Activated CD8-positive, alpha-beta memory T cell treated with anti-CD3 and anti-CD28 coated beads for 24 hours (primary cell): ENCODE results near the gene YPEL1.
A peak's percentile ranks its signal among the peaks of the same experiment; 100 is the strongest.
"Not testable (repeated sequence)": the region's sequence is repeated elsewhere in the genome, so short reads cannot be mapped to it uniquely, and the experiment has no call there.

ENCODE experiments used
- DNase-seq: peaks from one replicate; pipeline ENCODE4 v3.0.0-alpha.2; 2020

The YPEL1 gene

GRCh38 chr22:21681566-21682370 lies 53.8 kb downstream of the YPEL1 start:
- DNase-seq = no peak

DNA sequence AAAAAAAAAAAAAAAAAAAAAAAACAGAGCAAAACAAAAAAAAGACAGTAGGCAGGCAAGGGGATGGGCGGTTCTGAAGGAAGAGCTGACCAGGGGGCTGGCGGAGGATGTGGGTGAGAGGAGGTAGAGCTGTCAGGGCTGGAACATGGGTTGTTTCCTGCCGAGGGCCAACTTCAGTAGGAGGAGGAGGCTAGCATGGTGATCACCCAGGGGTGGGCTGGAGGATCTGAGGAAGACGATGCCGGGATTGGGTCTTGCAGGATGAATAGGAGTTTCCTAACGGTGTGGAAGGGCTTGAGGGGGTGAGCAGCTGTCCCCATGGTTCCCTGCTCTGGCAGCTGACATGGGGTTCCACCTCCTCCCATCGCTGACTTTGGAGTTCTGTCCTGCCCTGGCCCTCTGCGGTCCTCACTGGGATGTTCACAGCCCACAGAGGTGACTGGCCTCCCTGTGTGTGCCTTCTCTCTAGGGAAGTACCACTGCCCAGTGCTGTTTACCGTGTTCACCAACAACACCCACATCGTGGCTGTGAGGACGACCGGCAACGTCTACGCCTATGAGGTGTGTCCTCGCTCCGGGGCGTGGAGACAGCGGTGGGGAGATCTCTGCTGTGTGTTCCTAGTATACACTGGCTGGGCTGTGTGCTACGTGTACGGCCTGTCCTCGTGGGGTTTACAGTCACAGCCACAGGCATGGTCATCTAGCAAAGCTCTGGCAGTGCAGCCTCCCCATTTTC lies 54.6 kb downstream of the YPEL1 start:
- no peak for DNase-seq

- no peak for DNase-seq
Observed at GRCh38 chr22:21679383-21679782, 56.2 kb downstream of the YPEL1 start.

DNA sequence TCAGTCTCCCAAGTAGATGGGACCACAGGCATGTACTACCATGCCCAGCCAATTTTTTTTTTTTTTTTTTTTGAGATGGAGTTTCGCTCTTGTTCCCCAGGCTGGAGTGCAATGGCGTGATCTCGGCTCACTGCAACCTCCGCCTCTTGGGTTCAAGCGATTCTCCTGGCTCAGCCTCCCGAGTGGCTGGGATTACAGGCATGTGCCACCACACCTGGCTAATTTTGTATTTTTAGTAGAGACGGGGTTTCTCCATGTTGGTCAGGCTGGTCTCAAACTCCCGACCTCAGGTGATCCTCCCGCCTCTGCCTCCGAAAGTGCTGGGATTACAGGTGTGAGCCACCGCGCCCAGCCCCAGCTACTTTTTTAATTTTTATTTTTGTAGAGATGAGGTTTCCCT lies 56.8 kb downstream of the YPEL1 start:
- not testable (repeated sequence) for DNase-seq

DNA sequence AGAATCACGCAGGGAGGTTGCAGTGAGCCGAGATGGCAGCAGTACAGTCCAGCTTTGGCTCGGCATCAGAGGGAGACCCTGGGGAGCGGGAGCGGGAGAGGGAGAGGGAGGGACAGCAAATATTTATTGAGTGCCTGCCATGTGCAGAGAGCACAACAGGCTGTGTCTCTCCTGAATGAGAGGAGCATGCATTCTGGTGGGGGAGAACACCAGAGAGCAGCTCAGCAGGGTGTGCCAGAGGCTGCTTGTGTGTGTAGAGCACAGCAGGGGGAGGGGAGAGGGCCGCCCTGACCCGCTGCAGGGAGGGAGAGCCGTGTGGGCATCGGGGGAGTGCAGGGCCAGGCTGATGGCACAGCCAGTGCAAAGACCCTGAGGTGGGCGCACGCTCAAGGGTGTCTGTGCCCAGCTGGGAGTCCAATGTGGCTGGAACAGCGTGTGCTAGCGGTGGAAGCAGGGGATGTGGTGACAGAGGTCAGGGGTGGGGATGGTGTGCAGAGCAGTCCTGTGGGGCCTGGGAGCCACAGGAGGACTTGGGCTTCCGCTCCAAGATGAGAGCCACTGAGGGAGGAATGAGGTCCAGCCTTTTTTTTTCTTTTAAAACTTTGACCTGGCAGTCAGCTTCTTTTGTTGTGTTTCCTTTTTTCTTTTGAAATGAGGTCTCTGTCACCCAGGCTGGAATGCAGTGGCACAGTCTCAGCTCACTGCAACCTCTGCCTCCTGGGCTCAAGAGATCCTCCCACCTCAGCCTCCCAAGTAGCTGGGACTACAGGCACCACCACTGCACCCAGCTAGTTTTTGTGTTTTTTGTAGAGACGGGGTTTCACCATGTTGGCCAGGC lies 57.8 kb downstream of the YPEL1 start:
- no peak for DNase-seq

- no peak for DNase-seq
Observed at GRCh38 chr22:21674638-21675245, 60.9 kb downstream of the YPEL1 start.

- DNase-seq = no peak
Observed at GRCh38 chr22:21673534-21674321, 61.9 kb downstream of the YPEL1 start.

GRCh38 chr22:21672107-21672629 lies 63.4 kb downstream of the YPEL1 start:
- DNase-seq = no peak

DNA sequence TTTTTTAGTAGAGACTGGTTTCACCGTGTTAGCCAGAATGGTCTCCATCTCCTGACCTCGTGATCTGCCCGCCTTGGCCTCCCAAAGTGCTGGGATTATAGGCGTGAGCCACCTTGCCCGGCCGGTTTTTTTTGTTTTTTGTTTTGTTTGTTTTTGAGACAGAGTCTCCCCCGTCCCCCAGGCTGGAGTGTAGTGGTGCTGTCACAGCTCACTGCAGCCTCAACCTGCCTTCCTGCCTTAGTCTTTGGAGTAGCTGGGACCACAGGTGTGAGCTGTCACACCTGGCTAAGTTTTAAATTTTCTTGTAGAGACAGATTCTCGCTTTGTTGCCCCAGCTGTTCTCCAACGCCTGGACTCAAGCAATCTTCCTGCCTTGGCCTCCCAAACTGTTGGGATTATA lies 66.6 kb downstream of the YPEL1 start:
- no peak for DNase-seq

DNA sequence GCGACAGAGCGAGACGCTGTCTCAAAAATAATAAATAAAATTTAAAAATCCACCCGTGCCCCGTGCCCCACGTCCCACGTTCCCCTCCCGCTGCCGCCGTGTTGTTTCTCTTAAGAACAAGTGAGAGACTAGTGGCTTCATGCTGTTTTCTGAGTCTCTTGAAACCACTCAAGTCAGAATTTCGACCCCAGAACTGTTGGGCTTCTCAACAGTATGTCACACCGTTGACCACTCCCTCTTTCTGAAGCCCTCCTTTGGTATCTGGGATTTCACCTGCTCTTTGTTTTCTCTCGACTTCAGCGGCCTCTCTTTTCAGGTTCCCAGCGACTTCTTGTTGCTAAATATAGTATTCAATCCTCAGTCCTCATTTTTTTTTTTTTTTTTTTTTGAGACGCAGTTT lies 68.8 kb downstream of the YPEL1 start:
- DNase-seq = no peak

DNA sequence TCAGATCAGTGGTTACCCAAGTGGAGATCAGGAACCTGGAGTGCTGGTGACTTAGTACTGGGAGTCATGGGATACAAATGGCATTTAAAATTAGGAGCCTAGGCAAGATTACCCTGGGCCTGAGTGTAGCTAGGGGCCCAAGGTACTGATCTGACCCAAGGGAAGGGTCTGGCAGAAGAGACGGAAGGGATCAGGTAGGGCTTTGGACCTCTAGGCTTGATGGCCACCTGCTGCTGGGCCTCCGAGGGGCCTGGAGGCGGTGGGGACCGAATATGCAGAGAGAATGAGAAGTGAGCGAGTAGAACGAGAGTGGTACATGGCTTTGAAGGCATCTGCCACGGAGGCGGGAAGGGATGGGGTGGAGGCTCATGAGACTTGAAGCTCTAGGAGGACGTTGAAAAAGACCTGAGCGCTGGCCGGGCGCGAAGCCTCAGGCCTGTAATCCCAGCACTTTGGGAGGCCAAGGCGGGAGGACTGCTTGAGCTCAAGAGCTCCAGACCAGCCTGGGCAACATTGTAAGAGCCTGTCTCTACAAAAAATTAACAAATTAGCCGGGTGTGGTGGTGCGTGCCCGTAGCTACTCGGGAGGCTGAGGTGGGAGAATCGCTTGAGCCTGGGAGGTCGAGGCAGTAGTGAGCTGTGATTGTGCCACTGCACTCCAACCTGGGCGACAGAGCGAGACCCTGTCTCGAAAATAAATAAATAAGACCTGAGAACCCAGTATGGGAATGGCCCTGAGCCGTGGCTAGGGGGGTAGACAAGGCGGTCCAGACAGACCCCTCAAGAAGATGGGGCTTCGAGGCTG lies 70.3 kb downstream of the YPEL1 start:
- no peak for DNase-seq

DNA sequence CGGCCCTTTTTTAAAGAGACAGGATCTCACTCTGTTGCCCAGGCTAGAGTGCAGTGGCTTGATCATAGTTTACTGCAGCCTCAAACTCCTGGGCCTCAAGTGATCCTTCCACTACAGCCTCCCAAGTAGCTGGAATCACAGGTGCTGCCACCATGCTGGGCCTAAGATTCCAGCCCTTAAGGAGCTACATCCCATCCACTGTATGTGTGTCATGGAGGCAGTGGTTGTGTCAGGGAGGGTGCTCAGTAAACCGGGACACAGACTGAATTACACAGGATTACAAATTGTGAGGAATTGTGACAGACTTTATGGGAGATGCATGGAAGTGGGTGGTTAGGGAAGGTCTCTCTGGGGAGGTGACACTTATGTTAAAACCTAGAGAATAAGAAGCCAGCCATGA lies 71.9 kb downstream of the YPEL1 start:
- no peak for DNase-seq

DNA sequence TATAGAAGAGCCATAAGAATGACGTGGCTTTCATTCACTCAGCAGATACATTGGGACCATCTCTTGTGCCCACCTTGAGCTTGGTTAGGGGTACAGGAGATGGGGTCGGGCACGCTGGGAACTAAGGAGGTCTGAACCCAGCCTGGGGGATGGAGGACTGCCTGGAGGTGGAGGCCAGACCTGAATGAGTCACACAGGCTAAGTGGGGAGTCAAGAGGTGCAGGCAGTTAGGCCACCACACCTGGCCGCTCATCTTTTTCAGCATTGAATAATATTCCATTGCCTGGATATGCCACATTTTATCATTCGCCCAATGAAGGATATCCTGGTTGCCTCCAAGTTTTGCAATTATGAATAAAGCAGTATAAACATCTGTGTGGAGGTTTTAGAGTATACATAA lies 73.6 kb downstream of the YPEL1 start:
- DNase-seq = no peak

GRCh38 chr22:21660904-21661303 lies 74.7 kb downstream of the YPEL1 start:
- no peak for DNase-seq

- no peak for DNase-seq
Observed at GRCh38 chr22:21659864-21660525, 75.6 kb downstream of the YPEL1 start.

DNA sequence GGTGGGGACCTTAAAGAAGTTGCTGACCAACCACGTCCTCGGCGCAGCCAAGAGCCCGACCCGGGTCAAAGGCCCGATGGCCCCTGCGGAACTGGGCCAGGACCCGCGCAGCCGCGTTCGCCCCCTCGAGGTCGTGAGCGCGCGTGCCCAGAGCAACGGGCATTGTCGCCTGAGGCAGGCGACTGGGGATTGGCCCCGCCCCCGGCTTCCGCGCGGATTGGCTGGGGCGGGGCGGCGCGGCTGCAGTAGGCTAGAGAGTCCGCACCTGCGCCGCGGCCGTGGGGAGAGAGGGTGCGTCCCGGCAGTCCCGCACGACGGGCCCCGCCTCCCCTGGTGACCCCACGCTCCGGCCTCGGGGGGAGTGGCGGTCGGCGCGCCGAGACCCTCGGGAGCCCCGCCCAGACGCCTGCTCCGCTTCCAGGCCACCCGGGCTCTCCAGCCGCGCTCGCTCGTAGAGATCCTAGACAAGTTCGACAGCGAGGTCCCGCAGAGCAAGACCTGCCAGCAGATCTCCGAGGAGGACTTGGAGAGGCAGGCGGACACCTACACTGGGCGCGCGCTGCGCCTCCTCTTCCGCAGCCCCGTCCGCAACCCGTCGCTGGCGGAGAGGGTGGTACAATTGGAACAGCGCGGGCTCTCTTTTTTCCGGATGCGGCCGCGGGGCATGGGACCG lies 78.1 kb downstream of the YPEL1 start:
- peak; percentile 88 for DNase-seq

DNA sequence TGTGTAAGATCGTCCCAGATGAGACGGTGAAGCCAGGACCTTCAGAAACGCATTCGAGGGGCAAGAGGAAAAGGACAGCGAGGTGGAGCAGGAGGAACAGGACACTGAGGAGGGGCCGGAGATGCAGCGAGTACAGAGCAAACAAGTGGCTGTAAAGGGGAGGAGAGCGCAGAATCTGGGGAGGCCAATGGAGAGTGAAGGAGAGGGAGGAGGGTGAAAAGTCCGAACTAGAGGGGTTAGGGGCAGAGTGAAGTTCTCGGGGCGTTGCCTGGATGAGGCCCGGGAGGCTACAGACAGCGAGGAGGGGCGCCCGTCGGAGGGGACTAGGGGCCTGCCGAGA lies 78.6 kb downstream of the YPEL1 start:
- no peak for DNase-seq

- no peak for DNase-seq
Observed at GRCh38 chr22:21652547-21653545, 82.7 kb downstream of the YPEL1 start.
